ENCODE results near the gene HEXIM1. TPM values are rescaled to one million over a fixed set of nuclear protein-coding genes. Genes with fewer than 3 reads are reported as not detected.

Gene HEXIM1
- total RNA-seq, 4 donors from 2014 or later = 20.9 to 32.7 (median 25.0) TPM

DNA sequence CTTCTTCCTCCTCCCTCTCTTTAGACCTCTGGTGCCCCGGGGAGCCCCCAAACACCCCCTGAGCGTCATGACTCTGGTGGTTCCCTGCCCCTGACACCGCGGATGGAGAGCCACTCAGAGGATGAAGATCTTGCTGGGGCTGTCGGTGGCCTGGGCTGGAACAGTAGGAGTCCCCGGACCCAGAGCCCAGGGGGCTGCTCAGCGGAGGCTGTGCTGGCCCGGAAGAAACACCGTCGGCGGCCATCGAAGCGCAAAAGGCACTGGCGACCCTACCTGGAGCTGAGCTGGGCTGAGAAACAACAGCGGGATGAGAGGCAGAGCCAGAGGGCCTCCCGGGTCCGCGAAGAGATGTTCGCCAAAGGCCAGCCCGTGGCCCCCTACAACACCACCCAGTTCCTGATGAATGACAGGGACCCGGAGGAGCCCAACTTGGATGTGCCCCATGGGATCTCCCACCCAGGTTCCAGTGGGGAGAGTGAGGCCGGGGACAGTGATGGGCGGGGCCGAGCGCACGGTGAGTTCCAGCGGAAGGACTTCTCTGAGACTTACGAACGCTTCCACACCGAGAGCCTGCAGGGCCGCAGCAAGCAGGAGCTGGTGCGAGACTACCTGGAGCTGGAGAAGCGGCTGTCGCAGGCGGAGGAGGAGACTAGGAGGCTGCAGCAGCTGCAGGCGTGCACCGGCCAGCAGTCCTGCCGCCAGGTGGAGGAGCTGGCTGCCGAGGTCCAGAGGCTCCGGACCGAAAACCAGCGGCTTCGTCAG lies 20.9 kb downstream of the HEXIM1 start:
- 84 to 85% methylated on average over 40 to 43 of the region's 43 CpGs for WGBS, 2 donors
- intact Hi-C loops (cut with DNase I; ENCODE audit: low total_unique reads) = no loop called here
- no peak for TF ChIP-seq POLR2A (IDR thresholded peaks at IDR 0.05)
- TF ChIP-seq, protein P1, sequence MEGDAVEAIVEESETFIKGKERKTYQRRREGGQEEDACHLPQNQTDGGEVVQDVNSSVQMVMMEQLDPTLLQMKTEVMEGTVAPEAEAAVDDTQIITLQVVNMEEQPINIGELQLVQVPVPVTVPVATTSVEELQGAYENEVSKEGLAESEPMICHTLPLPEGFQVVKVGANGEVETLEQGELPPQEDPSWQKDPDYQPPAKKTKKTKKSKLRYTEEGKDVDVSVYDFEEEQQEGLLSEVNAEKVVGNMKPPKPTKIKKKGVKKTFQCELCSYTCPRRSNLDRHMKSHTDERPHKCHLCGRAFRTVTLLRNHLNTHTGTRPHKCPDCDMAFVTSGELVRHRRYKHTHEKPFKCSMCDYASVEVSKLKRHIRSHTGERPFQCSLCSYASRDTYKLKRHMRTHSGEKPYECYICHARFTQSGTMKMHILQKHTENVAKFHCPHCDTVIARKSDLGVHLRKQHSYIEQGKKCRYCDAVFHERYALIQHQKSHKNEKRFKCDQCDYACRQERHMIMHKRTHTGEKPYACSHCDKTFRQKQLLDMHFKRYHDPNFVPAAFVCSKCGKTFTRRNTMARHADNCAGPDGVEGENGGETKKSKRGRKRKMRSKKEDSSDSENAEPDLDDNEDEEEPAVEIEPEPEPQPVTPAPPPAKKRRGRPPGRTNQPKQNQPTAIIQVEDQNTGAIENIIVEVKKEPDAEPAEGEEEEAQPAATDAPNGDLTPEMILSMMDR (IDR thresholded peaks at IDR 0.05) = no peak

DNA sequence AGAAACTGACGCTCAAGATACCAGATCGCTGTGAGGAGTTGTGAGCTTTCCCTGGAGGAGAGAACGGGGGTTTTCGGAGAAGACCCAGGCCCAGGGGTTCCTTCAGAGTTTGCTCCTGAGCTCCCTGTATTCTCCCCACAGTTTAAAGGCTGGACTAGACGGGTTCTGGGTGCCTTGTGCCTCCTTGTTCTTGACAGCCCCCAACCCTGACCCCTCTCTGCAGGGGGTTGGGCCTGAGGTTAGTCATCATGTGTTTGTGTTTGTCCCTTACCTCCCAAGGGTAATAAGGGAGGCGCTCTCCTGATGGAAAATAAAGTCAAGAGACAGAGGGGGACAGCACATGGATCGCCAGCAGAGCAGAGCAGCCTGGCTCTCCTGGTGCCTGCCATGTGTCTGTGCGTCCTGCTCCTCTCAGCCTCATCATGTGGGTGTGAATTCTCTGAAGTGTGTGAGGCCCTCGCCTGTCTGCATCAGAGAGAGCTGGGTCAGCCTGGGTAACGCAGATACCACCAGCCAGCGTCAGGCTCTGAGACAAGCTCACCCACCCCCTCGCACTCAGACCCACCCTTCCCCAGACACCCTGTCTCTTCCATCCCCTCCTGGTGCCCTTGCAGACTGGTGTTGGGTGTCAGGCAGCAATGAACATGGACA lies 22.1 kb downstream of the HEXIM1 start:
- WGBS, 2 donors = 56 to 66% methylated on average over 12 of the region's 12 CpGs
- TF ChIP-seq, protein P1 (IDR thresholded peaks at IDR 0.05) = no peak
- no peak for TF ChIP-seq POLR2A (IDR thresholded peaks at IDR 0.05)
- intact Hi-C loops (cut with DNase I; ENCODE audit: low total_unique reads) = no loop called here
- H3K4me3 ChIP-seq (ENCODE audit: low read depth, poor library complexity, severe bottlenecking) = no peak overlapping the region
- DNase-seq (ENCODE audit: low spot score in 2 of 2) = no peak

More for the DNA sequence above, 20.9 kb downstream of the HEXIM1 start:
- no peak for DNase-seq (ENCODE audit: low spot score in 2 of 2)
- no peak overlapping the region for H3K4me3 ChIP-seq (ENCODE audit: low read depth, poor library complexity, severe bottlenecking)

DNA sequence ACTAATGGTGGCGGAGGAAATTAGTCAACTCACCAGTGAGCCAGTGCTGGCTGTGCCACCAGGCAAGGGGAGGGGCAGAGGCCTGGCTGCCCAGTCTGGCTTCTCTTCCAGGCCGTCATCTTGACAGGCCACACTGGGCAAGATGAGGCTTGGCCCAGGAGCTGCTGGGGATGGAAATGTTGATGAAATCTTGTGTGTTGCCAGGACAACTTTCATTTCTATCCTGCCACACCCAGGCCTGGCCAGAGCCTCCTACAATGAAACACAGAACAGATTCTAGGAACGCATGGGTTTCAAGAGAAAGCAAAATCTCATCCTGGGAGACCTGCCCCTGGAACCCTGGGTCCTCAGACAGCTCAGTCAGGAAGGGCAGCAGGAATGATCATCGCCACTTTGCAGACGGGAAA lies 22.7 kb downstream of the HEXIM1 start:
- WGBS, 2 donors = 6 to 21% methylated on average over 5 of the region's 5 CpGs
- peak; percentile 81 to 94 for DNase-seq (ENCODE audit: low spot score in 2 of 2)
- TF ChIP-seq, protein P1 (IDR thresholded peaks at IDR 0.05) = no peak
- no peak for TF ChIP-seq POLR2A (IDR thresholded peaks at IDR 0.05)
- H3K4me3 ChIP-seq (ENCODE audit: low read depth, poor library complexity, severe bottlenecking) = no peak overlapping the region
- intact Hi-C loops (cut with DNase I; ENCODE audit: low total_unique reads) = no loop called here

DNA sequence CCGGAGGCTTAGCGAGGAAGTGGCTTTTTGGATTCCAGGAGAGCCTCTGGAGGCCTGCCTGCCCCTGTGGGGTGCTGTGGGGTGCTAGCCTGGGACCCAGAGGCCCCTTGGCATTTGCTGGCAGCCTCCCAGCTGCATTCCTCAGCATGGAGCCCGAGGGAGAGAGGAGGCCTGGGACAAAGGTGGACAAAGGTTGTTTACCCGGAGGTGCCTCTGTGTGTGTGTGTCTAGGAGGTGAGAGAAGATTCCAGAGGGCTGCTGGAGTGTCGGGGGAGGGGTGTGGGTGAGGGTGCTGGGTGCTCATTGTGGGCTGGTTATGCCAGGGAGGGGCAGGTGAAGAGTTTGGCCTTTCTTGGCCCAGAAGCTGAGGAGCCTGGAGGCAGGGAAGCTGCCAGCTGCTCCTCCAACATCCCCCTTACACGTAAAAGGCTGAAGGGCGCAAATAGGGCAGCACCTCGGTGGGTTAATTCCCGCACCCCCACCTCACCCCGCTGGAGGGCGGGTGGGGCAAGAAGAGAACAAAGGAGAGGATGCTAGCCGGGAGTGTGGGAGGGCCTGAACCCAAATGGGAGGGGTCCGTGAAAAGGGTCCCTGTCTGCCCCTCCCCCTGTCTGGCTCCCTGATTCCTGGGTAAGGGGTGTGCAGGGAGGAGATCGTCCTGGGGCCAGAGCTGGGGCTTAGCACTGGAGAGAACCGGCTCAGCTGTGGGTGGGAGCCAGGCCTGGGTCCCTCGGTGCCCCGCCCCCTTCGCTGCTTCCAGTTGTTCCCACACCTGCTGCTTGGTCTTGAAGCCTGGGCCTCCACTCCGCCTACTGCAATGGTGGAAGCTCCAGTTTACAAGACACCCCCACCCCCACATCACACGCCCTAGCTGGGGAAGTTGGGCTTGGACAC lies 23.3 kb downstream of the HEXIM1 start:
- peak; percentile 56 to 93 for DNase-seq (ENCODE audit: low spot score in 2 of 2)
- no peak overlapping the region for H3K4me3 ChIP-seq (ENCODE audit: low read depth, poor library complexity, severe bottlenecking)
- 19 to 20% methylated on average over 20 of the region's 20 CpGs for WGBS, 2 donors
- intact Hi-C loops (cut with DNase I; ENCODE audit: low total_unique reads) = no loop called here
- no peak for TF ChIP-seq POLR2A (IDR thresholded peaks at IDR 0.05)
- TF ChIP-seq, protein P1 (IDR thresholded peaks at IDR 0.05) = no peak

DNA sequence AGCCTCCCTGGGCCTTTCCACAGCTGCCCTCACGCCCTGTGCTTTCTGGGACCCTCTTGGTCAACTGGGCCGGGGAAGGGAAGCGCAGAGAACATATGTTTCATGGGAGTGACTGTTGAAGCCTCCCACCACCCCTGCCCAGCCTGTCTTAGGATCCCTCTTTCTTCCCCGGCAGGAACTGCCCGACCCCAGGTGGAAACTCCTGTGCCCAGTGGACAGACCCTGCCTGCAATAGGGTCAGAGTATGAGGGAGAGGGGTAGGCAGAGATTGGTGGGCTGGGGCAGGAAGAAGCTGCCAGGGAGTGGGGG lies 23.9 kb downstream of the HEXIM1 start:
- intact Hi-C loops (cut with DNase I; ENCODE audit: low total_unique reads) = no loop called here
- DNase-seq (ENCODE audit: low spot score in 2 of 2) = no peak
- no peak overlapping the region for H3K4me3 ChIP-seq (ENCODE audit: low read depth, poor library complexity, severe bottlenecking)
- 16 to 31% methylated on average over 5 of the region's 5 CpGs for WGBS, 2 donors
- TF ChIP-seq POLR2A (IDR thresholded peaks at IDR 0.05) = no peak
- TF ChIP-seq, protein P1 (IDR thresholded peaks at IDR 0.05) = no peak

All from lower leg skin (tissue), 4 donors.